ENCODE measurements around the gene IRX4. TPM values are rescaled to one million over a fixed set of nuclear protein-coding genes. Genes with fewer than 3 reads are reported as not detected.

The IRX4 gene
- total RNA-seq, 1 experiment from 2014 or later, result 16.5 TPM

DNA sequence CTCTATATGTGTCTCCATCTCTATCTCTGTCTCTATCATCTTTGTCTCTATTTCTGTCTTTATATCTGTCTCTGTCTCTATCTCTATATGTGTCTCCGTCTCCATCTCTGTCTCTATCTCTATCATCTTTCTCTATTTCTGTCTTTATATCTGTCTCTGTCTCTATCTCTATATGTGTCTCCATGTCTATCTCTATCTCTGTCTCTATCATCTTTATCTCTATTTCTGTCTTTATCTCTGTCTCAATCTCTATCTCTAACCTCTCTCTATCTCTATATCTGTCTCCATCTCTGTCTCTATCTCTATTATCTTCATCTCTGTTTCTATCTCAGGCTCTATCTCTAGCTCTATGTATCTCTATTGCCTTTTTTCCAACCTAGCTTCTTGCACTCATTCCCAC lies 37.0 kb downstream of the IRX4 start:
- H3K4me3 ChIP-seq (replicated peaks in 1 of 2; ENCODE audit: low read depth in 1 of 2, low read length in 2 of 2), result no peak overlapping the region
- H3K9me3 ChIP-seq (ENCODE audit: control insufficient read depth in 1 of 2, insufficient read depth in 1 of 2, low read depth in 1 of 2, low read length in 2 of 2), result no peaks in the 10 kb centered on the region
- H3K79me2 ChIP-seq (ENCODE audit: insufficient read depth, low read length), result no peaks in the 10 kb centered on the region
- H3K27ac ChIP-seq (ENCODE audit: low read depth, low read length), result no peak overlapping the region
- intact Hi-C loops (cut with micrococcal nuclease), result no loop called here
- H4K20me1 ChIP-seq (ENCODE audit: insufficient read depth), result no peaks in the 10 kb centered on the region
- TF ChIP-seq, protein P1, sequence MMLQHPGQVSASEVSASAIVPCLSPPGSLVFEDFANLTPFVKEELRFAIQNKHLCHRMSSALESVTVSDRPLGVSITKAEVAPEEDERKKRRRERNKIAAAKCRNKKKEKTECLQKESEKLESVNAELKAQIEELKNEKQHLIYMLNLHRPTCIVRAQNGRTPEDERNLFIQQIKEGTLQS (IDR thresholded peaks at IDR 0.05), result no peak
- TF ChIP-seq ZFX (IDR thresholded peaks at IDR 0.05) (no peak), YY1 (IDR thresholded peaks at IDR 0.05; ENCODE audit: extremely low read depth, insufficient replicate concordance, low read depth, low read length) (no peak), JUND (IDR thresholded peaks at IDR 0.05) (no peak), EZH2 (IDR thresholded peaks at IDR 0.05) (no peak), POLR2AphosphoS5 (IDR thresholded peaks at IDR 0.05; ENCODE audit: low read depth, low read length) (no peak), FOSL1 (IDR thresholded peaks at IDR 0.05; ENCODE audit: low read depth) (no peak), TCF7L2 (IDR thresholded peaks at IDR 0.05; ENCODE audit: borderline replicate concordance, extremely low read depth, insufficient read depth, insufficient read length) (no peak), ZNF274 (IDR thresholded peaks at IDR 0.05; ENCODE audit: low read depth, low read length) (no peak), EZH2phosphoT487 (IDR thresholded peaks at IDR 0.05; ENCODE audit: borderline replicate concordance) (no peak)
- TF ChIP-seq, protein P2, sequence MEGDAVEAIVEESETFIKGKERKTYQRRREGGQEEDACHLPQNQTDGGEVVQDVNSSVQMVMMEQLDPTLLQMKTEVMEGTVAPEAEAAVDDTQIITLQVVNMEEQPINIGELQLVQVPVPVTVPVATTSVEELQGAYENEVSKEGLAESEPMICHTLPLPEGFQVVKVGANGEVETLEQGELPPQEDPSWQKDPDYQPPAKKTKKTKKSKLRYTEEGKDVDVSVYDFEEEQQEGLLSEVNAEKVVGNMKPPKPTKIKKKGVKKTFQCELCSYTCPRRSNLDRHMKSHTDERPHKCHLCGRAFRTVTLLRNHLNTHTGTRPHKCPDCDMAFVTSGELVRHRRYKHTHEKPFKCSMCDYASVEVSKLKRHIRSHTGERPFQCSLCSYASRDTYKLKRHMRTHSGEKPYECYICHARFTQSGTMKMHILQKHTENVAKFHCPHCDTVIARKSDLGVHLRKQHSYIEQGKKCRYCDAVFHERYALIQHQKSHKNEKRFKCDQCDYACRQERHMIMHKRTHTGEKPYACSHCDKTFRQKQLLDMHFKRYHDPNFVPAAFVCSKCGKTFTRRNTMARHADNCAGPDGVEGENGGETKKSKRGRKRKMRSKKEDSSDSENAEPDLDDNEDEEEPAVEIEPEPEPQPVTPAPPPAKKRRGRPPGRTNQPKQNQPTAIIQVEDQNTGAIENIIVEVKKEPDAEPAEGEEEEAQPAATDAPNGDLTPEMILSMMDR (IDR thresholded peaks at IDR 0.05 in 2 of 3, conservative IDR thresholded peaks at IDR 0.05 in 1 of 3; ENCODE audit: borderline replicate concordance in 1 of 3, insufficient read depth in 1 of 3, low read depth in 2 of 3, low read length in 2 of 3), result no peak
- TF ChIP-seq, protein P3, sequence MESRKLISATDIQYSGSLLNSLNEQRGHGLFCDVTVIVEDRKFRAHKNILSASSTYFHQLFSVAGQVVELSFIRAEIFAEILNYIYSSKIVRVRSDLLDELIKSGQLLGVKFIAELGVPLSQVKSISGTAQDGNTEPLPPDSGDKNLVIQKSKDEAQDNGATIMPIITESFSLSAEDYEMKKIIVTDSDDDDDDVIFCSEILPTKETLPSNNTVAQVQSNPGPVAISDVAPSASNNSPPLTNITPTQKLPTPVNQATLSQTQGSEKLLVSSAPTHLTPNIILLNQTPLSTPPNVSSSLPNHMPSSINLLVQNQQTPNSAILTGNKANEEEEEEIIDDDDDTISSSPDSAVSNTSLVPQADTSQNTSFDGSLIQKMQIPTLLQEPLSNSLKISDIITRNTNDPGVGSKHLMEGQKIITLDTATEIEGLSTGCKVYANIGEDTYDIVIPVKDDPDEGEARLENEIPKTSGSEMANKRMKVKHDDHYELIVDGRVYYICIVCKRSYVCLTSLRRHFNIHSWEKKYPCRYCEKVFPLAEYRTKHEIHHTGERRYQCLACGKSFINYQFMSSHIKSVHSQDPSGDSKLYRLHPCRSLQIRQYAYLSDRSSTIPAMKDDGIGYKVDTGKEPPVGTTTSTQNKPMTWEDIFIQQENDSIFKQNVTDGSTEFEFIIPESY (IDR thresholded peaks at IDR 0.05; ENCODE audit: extremely low read depth, insufficient replicate concordance, low read length), result no peak
- no peaks in the 10 kb centered on the region for H3K4me1 ChIP-seq (ENCODE audit: control insufficient read depth in 1 of 2, insufficient read depth in 2 of 2, low read length in 2 of 2)
- CTCF ChIA-PET, result no interaction called here
- POLR2A ChIA-PET, result no interaction called here
- no TSS peak for BruUV-seq (replicated peaks)
- no peaks in the 10 kb centered on the region for H3K36me3 ChIP-seq (ENCODE audit: control insufficient read depth in 1 of 2, insufficient read depth in 2 of 2, low read length in 2 of 2)
- H3K9ac ChIP-seq (ENCODE audit: low read length), result no peak overlapping the region
- no peak overlapping the region for H2AFZ ChIP-seq (ENCODE audit: low read depth, low read length, poor library complexity, severe bottlenecking)
- DNase-seq (ENCODE audit: low read depth, low spot score) (no peak), ATAC-seq (no peak)
- H3K27me3 ChIP-seq (ENCODE audit: insufficient read depth, low read length), result peaks cover 4% of the 10 kb centered on the region; the same call in 1 of the 2 replicates
- RAD21 ChIA-PET (ENCODE audit: low non-redundant PET in 1 of 2, low total read pairs in 2 of 2, uncharacterized antibody in 2 of 2, unreplicated experiment in 2 of 2), result no interaction called here
- H3K4me2 ChIP-seq (ENCODE audit: low read length), result no peak overlapping the region
- H3K9me2 ChIP-seq (ENCODE audit: insufficient read depth), result no peaks in the 10 kb centered on the region

All from HCT116 (cell line).